Activated CD4-positive, alpha-beta T cell treated with anti-CD3 and anti-CD28 coated beads, Interleukin-10, Interleukin-2, amounts not matched to agents 100 ng/mL and 50 ng/mL, durations not matched to agents 16 hours and 8 hours (primary cell): Measurements from ENCODE around the gene IL36RN.

Experiments
- DNase-seq: peaks from one replicate; pipeline ENCODE4 v3.0.0-alpha.2; 2020

IL36RN gene

GRCh38 chr2:113058998-113059960 is at the start of gene IL36RN:
Gene IL36RN, plus strand, starts transcription at chr2:113059198. Its CDS starts 241 bp downstream, at chr2:113059439.
- DNase-seq, result no peak

DNA sequence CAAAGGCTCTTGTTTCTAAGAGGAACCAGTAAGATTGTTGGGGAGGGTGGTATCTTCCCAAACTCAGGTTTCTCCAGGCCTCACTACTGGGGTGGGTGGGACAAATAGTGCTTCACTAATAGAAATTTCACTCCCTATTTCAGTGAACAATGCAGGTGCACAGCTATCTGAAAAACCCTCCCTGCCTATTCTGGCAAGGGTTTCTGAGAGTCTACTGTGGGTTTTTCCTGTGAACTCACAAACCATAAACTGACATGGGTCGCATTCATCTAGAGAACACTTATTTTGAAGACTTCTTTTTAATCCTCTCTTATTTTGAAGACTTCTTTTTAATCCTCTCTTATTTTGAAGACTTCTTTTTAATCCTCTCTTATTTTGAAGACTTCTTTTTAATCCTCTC is 49.4 kb upstream of the IL36RN start:
- DNase-seq, result no peak

DNA sequence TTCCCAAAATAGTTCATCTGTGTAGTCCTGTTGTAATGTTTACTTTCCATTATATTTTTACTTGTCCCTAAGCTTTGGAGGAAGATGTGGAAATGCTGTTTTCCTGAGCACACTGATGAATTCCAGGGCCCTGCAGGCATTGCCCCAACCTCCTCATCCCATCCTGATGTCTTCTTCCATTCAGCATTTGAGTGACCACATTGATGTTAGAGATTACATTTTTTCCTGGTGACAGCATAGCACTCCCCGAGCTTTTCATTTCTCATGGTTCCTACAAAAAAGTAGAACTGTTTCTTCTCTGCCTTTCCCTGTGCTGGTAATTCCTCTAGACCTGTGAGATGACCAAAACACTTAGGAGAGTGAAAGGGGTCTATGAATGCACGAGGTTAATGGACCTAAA is 48.9 kb upstream of the IL36RN start:
- DNase-seq, result no peak

- no peak for DNase-seq
Measured at GRCh38 chr2:113011108-113011507, 47.9 kb upstream of the IL36RN start.

DNA sequence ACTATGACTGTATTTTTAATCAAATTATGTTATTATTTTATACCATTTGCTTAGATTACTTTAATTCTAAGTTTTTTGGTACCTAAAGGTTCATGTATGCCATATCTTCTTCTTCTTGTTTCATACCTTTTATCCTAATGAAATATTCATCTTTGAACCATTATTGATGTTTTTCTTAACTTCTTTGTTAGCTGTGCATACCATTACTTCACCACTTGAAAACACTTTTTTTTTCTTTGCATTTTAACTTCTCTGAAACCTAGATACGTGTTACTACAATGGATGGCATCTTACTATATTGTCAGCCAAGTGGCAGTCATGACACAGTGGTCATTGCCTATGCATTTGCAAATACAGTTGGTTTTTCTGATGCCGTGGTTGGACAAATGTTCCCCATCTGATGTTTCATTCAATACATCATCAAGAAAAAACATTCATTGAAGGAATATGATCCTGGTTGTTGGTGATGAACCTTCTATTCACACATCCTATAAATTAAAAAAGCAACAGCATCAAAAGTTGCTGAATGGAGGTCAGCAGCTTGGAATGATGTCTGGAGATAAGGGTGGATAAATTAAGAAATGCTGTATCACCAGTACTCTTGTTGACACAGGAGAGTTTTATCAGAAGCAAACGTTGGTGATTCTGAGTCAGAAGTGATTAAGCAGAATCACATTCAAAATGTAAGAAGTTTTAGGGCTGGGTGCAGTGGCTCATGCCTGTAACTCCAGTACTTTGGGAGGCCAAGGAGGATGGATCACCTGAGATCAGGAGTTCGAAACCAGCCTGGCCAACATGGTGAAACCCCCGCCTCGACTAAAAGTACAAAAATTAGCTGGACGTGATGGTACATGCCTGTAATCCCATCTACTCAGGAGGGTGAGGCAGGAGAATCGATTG is 46.3 kb upstream of the IL36RN start:
- no peak for DNase-seq

DNA sequence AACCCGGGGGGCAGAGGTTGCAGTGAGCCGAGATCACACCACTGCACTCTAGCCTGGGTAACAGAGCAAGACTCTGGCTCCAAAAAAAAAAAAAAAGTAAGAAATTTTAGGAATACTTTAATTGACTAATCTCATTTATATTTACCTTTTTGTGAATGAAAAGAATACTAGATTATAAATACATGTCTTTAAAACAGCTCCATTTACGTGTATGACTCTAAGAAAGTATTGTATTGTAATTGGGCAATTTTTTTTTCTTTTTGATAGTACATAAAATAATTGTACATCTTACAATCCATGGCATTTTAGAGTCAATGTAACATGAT is 45.7 kb upstream of the IL36RN start:
- DNase-seq, result no peak

DNA sequence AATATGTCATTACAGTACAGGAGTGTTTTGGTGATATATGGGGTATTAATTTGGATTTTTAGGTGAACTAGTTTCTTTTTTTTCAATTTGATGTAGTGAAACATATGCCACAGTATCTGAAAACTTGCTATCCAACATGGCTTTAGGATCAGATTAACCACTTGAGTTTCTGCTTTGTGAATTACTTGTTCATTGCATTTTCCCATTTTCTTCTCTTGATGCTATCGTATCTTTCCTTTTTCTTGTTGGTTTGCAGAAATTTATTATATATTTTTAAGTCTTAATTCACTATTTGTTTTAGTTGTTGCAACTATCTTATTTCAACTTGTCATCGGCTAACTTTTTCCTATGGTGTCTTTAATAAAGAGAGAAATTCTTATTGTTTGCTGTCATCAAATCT is 44.9 kb upstream of the IL36RN start:
- DNase-seq, result no peak

DNA sequence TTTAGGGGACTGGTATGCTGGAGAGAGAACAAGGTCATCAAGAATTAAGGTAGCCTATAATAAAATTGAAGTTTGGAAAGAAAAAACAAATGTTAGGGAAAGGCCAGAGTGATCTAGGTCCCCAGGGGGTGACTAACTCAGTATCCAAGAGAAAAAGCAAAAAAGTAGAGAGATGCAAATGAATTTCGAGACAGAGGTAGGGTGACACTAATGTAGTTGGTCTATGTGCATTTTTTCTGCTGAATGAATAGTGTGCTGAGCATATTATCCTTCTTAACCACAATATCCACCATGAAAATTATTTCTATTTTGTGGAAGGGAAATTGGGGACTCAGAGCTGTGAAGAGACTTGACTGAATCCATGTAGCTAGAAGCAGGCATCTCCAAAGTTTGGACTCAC is 44.0 kb upstream of the IL36RN start:
- DNase-seq, result no peak

DNA sequence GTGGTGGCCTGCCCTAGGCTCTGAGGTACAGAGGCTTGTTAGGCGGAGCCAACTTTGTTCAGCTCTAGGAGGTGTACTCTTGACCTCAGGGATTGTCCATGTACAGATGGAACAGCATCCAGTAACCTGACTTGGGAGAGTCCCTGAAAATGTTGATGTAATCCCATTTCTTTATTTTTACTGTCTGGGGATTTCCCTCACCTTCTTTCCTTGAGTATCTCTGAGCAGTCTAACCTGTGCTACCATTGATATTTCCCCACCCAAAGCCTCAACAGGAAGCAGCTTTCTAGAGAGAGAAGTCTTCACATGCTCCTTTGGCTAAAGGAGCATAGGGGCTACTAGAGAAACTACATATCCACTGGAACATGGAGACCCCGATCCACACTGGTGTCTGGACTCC is 43.3 kb upstream of the IL36RN start:
- DNase-seq, result no peak

DNA sequence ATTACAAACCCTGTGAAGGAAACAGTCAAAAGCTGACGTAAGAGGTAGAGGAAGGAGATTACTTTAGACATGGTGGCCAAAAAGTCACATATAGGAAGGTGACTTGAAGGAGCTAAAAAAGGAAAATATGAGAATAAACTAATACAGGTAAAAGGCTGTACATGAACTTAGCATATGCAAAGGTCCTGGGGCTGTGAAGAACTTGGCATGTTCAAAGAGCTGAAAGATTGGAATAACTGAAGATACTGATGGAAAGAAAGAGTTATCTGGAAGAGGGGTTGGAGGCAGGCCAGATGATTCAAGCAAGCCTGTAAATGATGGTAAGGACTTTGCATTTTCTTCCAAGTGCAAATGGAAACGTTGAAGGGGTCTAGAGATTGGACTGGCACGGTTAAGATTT is 40.5 kb upstream of the IL36RN start:
- DNase-seq, result no peak

DNA sequence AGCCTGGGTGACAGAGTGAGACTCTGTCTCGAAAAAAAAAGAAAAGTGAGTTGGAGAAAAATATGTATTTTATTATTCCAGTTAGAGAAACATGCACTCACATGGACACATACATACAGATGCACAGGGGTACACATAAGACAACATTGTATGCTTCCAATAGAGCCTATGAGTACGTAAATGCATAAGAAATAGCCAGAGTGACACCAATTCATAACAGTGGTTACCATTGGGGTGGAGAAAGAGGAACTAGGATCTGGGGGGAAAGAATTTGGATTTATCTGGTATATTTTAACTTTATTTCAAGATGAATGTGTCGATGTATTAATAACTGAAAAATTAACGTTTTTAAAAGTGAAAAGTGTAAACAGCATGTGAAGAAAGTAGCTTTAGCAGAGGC is 37.7 kb upstream of the IL36RN start:
- no peak for DNase-seq

DNA sequence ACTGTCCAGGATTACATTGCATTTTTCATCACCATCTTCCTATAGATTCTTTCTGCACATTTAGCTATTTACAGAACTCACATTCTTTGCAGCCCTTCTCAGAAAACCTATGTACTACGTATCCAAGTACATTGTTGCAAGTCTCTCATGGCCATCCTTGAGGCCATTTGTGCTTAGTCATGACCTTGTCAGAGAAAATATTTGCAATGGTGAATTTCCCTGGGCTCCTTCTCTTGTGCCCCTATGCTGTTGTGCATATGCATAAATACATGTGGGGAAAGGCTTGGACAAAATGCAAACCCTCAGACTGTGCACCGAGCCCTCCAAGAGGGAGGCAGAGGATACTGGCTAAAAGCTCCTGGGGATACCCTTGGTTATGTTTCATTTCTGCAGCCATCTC is 34.2 kb upstream of the IL36RN start:
- DNase-seq, result no peak

DNA sequence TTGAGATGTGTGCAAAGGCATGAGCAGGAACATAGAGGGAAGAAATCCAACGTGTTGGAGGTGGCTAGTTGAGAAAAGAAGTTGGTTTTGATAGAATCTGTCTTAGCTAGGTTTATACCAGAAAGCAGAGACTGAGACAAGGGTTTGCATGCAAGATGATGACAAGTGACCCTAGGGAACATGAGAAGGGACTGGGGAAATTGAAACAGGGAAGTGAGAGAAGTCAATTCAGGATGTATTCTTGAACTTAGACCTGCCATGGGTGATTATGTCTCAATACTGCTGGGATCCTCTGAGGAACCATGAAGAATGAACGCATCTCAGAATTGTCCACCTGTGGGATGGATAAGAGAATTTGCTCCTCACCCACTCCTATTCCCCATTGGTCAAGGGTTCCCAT is 33.3 kb upstream of the IL36RN start:
- no peak for DNase-seq

DNA sequence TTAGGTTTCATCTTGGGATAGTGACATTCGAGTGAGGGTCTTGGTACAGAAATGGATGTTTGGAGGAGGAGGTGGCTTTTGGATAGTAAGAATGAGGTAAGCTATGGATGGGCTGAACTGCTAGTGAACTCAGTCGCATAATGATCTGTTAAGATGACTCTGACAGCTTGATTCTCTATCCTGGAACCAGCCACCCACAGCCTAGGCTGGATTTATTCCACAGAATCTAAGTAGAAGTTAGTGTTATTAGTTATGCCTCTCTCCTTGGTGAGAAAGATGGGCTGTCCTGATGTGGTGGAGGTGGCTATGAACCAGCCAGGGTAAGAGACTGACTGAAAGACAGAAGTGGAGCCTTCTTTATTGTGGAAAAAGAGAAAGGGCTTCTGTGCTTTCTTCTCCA is 31.3 kb upstream of the IL36RN start:
- no peak for DNase-seq

DNA sequence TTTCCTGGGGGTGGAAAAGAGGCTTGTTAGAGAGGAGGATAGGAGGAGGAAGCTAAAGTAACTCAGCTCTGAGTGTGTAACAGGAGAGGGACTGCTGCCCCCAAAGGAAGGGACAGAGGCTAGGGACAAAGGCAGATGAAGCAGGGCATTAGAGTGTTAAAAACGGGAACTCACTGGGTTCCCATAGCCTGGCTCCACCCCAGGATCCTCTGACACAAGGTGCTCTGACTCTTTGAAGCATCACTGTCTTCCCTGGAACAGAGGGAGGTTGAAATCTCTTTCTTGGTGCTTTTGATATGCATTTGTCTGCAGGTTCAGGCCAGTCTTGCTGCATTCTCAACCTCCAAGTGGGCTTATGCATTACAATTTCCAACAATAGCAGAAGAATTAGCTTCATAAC is 30.9 kb upstream of the IL36RN start:
- no peak for DNase-seq

GRCh38 chr2:113032737-113033136 is 26.3 kb upstream of the IL36RN start:
- no peak for DNase-seq

DNA sequence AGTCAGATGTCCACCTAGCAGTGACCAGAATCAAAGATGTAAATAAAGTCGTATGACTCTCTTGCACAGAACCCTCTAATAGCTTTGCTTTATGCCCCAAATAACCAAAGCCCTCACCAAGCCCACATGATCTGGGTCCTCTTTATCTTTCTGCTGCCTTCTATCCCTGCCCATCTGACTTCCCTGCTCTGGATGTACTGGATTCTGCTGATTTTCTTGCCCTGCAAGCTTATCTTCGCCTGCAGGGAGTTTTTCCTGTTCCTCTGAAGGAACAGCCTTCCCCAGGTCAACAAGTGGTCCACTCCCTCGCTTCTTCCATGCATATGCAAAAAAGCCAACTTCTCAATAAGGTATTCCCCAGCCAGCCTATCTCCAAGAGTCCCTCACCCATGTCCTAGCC is 25.0 kb upstream of the IL36RN start:
- DNase-seq, result no peak

DNA sequence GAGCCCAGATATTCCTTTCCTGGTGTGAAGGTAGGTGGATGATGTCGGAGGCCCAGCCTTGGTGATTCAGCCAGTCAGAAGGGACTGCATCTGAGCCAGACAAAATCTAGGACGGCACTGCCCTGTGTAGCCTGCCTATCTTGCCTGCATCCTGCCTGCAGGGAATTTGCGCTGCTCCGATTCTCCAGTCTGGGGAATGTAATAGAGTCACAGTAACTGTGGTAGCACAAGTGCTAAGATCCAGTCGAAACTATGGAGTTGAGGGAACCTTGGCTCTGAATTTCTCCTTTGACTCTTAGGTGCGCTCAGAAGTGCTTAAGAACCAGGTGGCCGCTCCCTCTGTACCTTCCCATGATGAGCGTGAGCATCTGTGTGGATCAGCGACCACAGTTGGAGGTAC is 22.2 kb upstream of the IL36RN start:
- DNase-seq, result no peak

DNA sequence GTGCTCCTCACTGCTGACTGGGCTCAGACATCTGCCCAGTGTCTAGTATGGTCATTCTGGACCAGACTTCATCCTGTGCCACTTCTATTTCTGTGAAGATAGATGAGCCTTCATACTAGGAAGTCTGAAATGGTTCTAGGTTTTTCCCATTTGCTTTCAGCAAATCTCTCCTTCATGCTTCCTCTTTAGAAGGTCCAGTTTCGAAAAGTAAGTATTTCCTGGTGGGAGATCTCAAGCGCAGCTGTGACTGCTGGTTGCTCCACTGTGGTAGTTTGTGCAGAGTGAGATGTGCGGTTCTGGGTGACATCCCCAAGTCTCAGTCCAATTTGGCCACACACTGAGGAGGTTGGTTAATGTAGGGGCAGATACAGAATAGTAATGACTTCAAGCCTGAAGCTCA is 20.7 kb upstream of the IL36RN start:
- DNase-seq, result no peak

- DNase-seq, result no peak
Measured at GRCh38 chr2:113039158-113039557, 19.8 kb upstream of the IL36RN start.

GRCh38 chr2:113039719-113040118 is 19.3 kb upstream of the IL36RN start:
- DNase-seq, result no peak

GRCh38 chr2:113041871-113042270 is 17.1 kb upstream of the IL36RN start:
- DNase-seq, result no peak

- no peak for DNase-seq
Measured at GRCh38 chr2:113046465-113046864, 12.5 kb upstream of the IL36RN start.
